Tibial nerve (tissue), 4 donors: ENCODE measurements around the gene MAG. TPM values are rescaled to one million over a fixed set of nuclear protein-coding genes. Genes with fewer than 3 reads are reported as not detected.
A peak's percentile ranks its signal among the peaks of the same experiment; 100 is the strongest.

Experiments
- DNase-seq, 2 donors: peaks; one replicate each; pipeline ENCODE4 v3.0.0-alpha.2; 2019; ENCODE audit warnings: low spot score in 2 of 2
- H3K27ac ChIP-seq, 4 donors: fragments of 200-600 bp; sonication (generic) in 3 of 4; one replicate each; pipeline ENCODE4 v1.5.1; 2017 to 2019; ENCODE audit warnings: mild to moderate bottlenecking in 1 of 4
- H3K27me3 ChIP-seq, 2 donors: fragments of 200-600 bp; sonication (generic) in 1 of 2; one replicate each; pipeline versions ENCODE4 v1.5.1 to v1.6.0; 2017 to 2019
- H3K36me3 ChIP-seq, 3 donors: fragments of 200-600 bp; sonication (generic); one replicate each; pipeline ENCODE4 v1.5.1; 2018 to 2019
- H3K4me1 ChIP-seq, 4 donors: fragments of 200-600 bp; sonication (generic) in 3 of 4; one replicate each; pipeline ENCODE4 v1.5.1; 2017 to 2019
- H3K4me3 ChIP-seq, 4 donors: fragments of 200-600 bp; sonication (generic) in 3 of 4; one replicate each; pipeline ENCODE4 v1.5.1; 2017 to 2019; ENCODE audit warnings: mild to moderate bottlenecking in 1 of 4, moderate library complexity in 1 of 4
- H3K9me3 ChIP-seq, 4 donors: fragments of 200-600 bp; sonication (generic) in 3 of 4; one replicate each; pipeline ENCODE4 v1.5.1; 2017 to 2019
- EP300 ChIP-seq, 2 donors: sonication (generic); formaldehyde crosslinking; IDR thresholded peaks; one replicate each; pipeline ENCODE4 v1.6.1; 2017; ENCODE audit warnings: antibody characterized with exemption in 2 of 2, mild to moderate bottlenecking in 1 of 2
- POLR2A ChIP-seq, 2 donors: fragments of 450-650 bp; IDR thresholded peaks; one replicate each; pipeline ENCODE4 v1.6.1; 2017; ENCODE audit warnings: antibody characterized with exemption in 2 of 2, mild to moderate bottlenecking in 2 of 2, moderate library complexity in 2 of 2
- WGBS, 2 donors: methylation state at CpG; one replicate each; pipeline ENCODE4 v1.1.5; 2018; 5-methylcytosine and 5-hydroxymethylcytosine counted together
- total RNA-seq, 4 donors: library from RNA; depleted of rRNA; stranded (reverse); fragments of >200 nt; gene quantifications; one replicate each; pipeline ENCODE4 v1.1.0, GENCODE V29; 2016
- TF ChIP-seq, protein P1 (sequence below), 5 experiments: fragments of 200-600 bp in 3 of 5; fragments of 450-650 bp in 2 of 5; sonication (generic) in 3 of 5; IDR thresholded peaks; one replicate each; pipeline ENCODE4 v1.5.1; 2016 to 2019; ENCODE audit warnings: antibody characterized with exemption in 5 of 5, mild to moderate bottlenecking in 3 of 5, moderate library complexity in 2 of 5

MAG gene
- total RNA-seq, 4 donors from 2014 or later, result 31.8 to 49.6 (median 38.4) TPM

DNA sequence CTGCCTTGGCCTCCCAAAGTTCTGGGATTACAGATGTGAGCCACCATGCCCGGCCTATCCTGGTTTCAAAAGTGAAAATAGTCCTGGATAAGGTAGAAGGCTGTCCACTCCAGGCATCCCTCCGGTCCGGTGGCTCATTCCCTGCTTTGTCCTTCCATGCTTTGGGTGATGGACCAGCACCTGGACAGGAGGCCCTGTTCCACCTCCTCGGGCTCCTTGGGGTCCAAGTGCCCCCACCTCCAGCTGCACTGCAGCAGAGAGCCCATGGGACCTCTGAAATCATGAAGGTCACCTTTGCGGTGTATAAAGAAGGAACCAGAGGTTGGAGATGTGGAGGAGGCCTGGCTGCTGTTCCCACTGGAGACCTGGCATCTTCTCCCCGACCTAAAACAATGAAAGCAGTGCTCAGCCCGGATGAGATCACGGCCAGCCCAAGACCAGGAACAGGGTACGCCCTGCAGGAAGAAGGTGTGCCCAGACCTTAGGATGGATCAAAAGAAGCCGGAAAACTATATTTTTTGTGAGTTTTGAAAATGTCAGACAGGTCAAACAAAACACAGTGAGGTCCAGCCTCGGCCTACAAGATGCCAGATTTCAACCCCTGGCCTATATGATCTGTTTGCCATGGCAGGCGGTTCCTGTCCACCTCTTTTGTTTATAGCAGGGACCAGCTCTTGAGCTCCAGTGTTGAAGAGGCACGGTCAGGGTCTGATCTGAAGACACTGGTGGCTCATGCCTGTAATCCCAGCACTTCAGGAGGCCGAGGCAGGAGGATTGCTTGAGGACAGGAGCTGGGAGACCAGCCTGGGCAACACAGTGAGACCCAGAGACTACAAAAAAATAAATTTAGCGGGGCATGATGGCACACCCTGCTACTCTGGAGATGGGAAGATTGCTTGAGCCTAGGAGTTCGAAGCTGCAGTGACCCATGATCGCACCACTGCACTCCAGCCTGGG lies 37.3 kb upstream of the MAG start:
- H3K27me3 ChIP-seq, result peaks cover 0 to 46% of the 10 kb centered on the region in 2 donors
- WGBS, 2 donors, result 90 to 94% methylated on average over 14 to 17 of the region's 17 CpGs
- H3K4me1 ChIP-seq, result peaks cover 0 to 2% (median 0%) of the 10 kb centered on the region in 4 donors
- no peaks in the 10 kb centered on the region for H3K36me3 ChIP-seq
- no peak for TF ChIP-seq POLR2A (IDR thresholded peaks at IDR 0.05)
- TF ChIP-seq EP300 (IDR thresholded peaks at IDR 0.05), result no peak
- TF ChIP-seq, protein P1, sequence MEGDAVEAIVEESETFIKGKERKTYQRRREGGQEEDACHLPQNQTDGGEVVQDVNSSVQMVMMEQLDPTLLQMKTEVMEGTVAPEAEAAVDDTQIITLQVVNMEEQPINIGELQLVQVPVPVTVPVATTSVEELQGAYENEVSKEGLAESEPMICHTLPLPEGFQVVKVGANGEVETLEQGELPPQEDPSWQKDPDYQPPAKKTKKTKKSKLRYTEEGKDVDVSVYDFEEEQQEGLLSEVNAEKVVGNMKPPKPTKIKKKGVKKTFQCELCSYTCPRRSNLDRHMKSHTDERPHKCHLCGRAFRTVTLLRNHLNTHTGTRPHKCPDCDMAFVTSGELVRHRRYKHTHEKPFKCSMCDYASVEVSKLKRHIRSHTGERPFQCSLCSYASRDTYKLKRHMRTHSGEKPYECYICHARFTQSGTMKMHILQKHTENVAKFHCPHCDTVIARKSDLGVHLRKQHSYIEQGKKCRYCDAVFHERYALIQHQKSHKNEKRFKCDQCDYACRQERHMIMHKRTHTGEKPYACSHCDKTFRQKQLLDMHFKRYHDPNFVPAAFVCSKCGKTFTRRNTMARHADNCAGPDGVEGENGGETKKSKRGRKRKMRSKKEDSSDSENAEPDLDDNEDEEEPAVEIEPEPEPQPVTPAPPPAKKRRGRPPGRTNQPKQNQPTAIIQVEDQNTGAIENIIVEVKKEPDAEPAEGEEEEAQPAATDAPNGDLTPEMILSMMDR (IDR thresholded peaks at IDR 0.05), result no peak
- H3K9me3 ChIP-seq, result no peaks in the 10 kb centered on the region
- H3K4me3 ChIP-seq, result no peak overlapping the region
- DNase-seq, result no peak
- no peak overlapping the region for H3K27ac ChIP-seq

DNA sequence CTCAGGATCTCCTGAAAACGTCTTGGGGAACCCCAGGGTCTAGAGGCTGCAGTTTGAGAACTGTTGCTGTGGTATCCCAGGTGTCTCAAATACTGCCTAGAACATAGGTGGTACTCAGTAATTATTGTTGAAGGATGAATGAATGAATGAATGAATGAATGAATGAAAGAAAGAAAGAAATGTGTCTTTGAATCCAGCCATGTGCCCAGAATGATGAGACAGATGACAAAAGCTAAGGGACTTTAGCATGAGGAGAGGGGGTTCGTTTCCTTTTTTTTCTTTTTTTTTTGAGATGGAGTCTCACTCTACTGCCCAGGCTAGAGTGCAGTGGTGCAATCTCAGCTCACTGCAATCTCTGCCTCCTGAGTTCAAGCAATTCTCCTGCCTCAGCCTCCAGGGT lies 35.4 kb upstream of the MAG start:
- Histone ChIP-seq H3K27ac (no peak overlapping the region), H3K4me1 (peaks cover 0 to 1% (median 0%) of the 10 kb centered on the region in 4 donors), H3K36me3 (no peaks in the 10 kb centered on the region), H3K27me3 (peaks cover 0 to 36% of the 10 kb centered on the region in 2 donors), H3K9me3 (no peaks in the 10 kb centered on the region), H3K4me3 (no peak overlapping the region)
- TF ChIP-seq, protein P1 (IDR thresholded peaks at IDR 0.05), result no peak
- TF ChIP-seq POLR2A (IDR thresholded peaks at IDR 0.05), result no peak
- no peak for TF ChIP-seq EP300 (IDR thresholded peaks at IDR 0.05)
- no peak for DNase-seq
- WGBS, 2 donors, result 42 to 45% methylated on average over 2 of the region's 2 CpGs

DNA sequence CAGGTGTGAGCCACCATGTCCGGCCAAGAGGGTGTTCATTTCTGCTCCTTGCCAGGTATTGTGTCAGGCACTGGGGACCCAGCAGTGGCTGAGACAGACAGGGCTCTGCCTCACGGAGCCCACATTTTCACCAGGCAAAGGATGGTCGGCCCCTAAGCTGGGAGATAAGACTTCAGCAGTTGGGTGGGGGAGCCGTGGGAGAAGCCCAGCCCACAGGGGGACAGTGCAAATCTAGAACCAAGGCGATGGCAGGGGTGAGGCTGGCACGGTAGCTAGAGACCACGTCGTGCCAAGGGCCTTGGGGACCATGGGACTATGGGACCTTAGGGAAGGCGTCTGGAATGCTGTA lies 34.9 kb upstream of the MAG start:
- H3K9me3 ChIP-seq, result no peaks in the 10 kb centered on the region
- H3K27ac ChIP-seq, result no peak overlapping the region
- H3K4me1 ChIP-seq, result peaks cover 0 to 6% (median 0%) of the 10 kb centered on the region in 4 donors
- TF ChIP-seq, protein P1 (IDR thresholded peaks at IDR 0.05), result no peak
- TF ChIP-seq POLR2A (IDR thresholded peaks at IDR 0.05) (no peak), EP300 (IDR thresholded peaks at IDR 0.05) (no peak)
- no peaks in the 10 kb centered on the region for H3K36me3 ChIP-seq
- DNase-seq, result no peak
- H3K4me3 ChIP-seq, result no peak overlapping the region
- WGBS, 2 donors, result 63 to 77% methylated on average over 9 of the region's 9 CpGs
- peaks cover 0 to 36% of the 10 kb centered on the region in 2 donors for H3K27me3 ChIP-seq

DNA sequence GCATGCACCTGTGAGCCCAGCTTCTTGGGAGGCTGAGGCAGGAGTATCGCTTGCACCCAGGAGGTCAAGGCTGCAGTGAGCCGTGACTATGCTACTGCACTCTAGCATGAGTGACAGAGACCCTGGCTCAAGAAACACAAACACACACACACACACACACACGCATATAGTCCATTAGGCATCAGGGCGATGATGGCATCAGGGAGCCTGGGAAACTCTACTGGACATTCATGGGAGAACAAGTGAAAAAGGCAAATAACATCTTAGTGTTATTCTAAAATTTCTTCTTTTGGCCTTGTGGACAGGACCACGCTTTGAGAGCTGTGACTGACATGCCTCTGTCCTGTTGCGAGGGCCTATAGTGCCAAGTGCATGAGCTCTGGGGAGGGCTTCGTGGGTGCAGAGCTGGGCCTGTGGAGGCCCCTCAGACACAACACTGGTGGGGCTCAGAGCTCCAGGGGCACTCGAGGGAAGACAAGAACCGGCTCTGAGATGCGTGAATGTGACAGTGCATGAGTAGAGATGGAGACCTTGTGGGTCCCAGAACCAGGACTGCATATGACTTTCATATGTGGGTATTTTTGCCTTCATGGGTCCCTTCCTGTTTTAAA lies 31.2 kb upstream of the MAG start:
- H3K27ac ChIP-seq, result no peak overlapping the region
- no peaks in the 10 kb centered on the region for H3K9me3 ChIP-seq
- no peaks in the 10 kb centered on the region for H3K36me3 ChIP-seq
- TF ChIP-seq, protein P1 (IDR thresholded peaks at IDR 0.05), result no peak
- no peak for TF ChIP-seq POLR2A (IDR thresholded peaks at IDR 0.05)
- TF ChIP-seq EP300 (IDR thresholded peaks at IDR 0.05), result no peak
- DNase-seq, result peak in 1 of 2 donors; percentile 5
- H3K4me1 ChIP-seq, result peaks cover 0 to 34% (median 6%) of the 10 kb centered on the region in 4 donors
- 68 to 69% methylated on average over 10 of the region's 10 CpGs for WGBS, 2 donors
- peaks cover 0 to 19% of the 10 kb centered on the region in 2 donors for H3K27me3 ChIP-seq
- no peak overlapping the region for H3K4me3 ChIP-seq
